ENCODE results near the gene MT1E.

The MT1E gene

DNA sequence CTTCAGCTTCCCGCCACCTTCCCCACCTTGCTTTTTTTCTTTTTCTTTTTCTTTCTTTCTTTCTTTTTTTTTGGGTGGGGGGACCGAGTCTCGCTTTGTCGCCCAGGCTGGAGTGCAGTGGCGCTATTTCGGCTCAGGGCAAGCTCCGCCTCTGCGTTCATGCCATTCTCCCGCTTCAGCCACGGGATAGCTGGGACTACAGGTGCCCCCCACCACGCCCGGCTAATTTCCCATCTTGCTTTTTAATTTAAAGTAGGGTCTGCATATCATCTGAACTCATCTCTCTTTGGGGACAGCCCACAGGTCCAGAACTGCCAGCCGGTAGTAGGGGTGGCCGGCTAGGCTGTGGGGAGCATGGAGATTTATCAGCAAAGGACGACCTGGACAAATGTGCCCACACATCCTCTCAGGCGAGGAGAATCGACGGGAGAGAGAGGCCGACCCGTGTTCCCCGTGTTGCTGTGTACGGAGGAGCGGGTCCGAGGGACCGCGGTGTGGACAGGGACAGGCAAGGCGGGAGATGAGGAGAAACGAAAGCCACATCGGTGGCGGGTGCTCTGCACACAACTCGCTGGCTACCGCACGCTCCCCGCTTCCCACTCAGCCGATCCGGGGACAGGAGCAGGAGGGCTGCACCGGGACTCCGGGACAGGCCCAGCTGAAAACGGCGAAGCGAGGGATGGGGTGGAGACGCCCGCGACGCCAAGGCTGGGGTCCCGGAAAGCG is 9.3 kb downstream of the MT1E start:
- Mint-ChIP-seq H3K27ac (no peak overlapping the region), H3K9me3 (no peaks in the 10 kb centered on the region), H3K4me1 (peaks cover 14% of the 10 kb centered on the region), H3K27me3 (ENCODE audit: low read depth, poor library complexity) (peaks cover 100% of the 10 kb centered on the region), H3K36me3 (ENCODE audit: low read depth) (no peaks in the 10 kb centered on the region), H3K4me3 (peak overlapping the region; percentile 44)
- no peak for DNase-seq
- TF ChIP-seq, protein P1, sequence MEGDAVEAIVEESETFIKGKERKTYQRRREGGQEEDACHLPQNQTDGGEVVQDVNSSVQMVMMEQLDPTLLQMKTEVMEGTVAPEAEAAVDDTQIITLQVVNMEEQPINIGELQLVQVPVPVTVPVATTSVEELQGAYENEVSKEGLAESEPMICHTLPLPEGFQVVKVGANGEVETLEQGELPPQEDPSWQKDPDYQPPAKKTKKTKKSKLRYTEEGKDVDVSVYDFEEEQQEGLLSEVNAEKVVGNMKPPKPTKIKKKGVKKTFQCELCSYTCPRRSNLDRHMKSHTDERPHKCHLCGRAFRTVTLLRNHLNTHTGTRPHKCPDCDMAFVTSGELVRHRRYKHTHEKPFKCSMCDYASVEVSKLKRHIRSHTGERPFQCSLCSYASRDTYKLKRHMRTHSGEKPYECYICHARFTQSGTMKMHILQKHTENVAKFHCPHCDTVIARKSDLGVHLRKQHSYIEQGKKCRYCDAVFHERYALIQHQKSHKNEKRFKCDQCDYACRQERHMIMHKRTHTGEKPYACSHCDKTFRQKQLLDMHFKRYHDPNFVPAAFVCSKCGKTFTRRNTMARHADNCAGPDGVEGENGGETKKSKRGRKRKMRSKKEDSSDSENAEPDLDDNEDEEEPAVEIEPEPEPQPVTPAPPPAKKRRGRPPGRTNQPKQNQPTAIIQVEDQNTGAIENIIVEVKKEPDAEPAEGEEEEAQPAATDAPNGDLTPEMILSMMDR (IDR thresholded peaks at IDR 0.05), result no peak

DNA sequence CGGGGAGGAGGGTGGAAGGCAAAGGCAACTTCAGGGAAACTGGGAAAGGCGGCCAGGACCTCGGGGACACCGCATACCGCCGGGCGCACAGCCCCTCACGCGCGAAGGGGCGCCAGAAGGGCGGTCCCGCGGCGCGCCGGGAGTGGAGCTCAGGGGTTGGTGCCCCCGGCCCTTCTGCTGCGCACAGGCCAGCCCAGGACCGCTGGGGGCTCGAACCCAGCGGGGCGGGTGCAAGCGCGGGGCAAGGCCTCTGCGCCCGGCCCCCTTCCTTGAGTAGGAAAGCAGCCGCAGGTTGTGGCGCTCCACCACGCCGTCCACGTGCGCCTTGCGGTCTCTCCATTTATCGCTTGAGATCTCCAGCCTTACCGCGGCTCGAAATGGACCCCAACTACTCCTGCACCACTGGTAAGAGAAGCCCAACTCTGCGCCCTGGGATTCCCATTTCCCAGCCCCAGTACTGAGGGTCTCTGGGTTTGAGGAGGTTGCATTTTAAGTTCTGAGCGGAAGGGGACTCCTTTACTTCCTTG is 9.9 kb downstream of the MT1E start:
- no peak overlapping the region for H3K27ac Mint-ChIP-seq
- TF ChIP-seq, protein P1 (IDR thresholded peaks at IDR 0.05), result no peak
- H3K27me3 Mint-ChIP-seq (ENCODE audit: low read depth, poor library complexity), result peaks cover 100% of the 10 kb centered on the region
- H3K36me3 Mint-ChIP-seq (ENCODE audit: low read depth), result no peaks in the 10 kb centered on the region
- H3K4me3 Mint-ChIP-seq, result no peak overlapping the region
- no peaks in the 10 kb centered on the region for H3K9me3 Mint-ChIP-seq
- peaks cover 19% of the 10 kb centered on the region for H3K4me1 Mint-ChIP-seq
- no peak for DNase-seq

DNA sequence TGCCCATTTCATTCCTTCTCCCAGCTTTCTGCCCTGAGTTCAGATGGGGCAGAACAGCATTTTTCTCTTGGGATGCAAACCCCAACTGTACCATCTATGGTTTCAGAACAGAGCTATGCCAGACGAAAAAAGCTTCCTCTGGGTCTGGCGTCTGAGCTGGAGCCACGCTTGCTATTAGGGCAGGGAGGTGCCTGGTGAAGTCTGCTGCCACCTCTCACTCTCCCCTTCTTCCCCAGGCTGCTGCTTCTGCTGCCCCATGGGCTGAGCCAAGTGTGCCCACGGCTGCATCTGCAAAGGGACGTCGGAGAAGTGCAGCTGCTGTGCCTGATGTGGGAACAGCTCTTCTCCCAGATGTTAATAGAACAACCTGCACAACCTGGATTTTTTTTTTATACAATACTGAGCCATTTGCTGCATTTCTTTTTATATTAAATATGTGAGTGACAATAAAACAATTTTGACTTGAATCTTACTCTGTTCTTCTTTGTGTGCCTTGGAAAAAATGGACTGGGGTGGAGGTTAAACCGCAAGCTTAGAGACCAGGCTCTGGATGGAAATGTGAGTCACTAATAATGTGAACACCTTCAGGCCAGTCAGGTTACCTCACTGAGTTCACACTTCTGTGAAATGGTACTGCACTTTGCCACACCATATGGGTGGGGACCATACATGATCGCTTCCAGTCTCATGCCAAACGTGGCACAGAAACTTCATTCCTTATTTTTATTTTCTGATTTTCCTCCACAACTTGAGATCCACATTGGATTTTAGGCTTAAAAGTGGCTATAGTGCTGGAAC is 11.2 kb downstream of the MT1E start:
- TF ChIP-seq, protein P1 (IDR thresholded peaks at IDR 0.05), result no peak
- peaks cover 22% of the 10 kb centered on the region for H3K4me1 Mint-ChIP-seq

DNA sequence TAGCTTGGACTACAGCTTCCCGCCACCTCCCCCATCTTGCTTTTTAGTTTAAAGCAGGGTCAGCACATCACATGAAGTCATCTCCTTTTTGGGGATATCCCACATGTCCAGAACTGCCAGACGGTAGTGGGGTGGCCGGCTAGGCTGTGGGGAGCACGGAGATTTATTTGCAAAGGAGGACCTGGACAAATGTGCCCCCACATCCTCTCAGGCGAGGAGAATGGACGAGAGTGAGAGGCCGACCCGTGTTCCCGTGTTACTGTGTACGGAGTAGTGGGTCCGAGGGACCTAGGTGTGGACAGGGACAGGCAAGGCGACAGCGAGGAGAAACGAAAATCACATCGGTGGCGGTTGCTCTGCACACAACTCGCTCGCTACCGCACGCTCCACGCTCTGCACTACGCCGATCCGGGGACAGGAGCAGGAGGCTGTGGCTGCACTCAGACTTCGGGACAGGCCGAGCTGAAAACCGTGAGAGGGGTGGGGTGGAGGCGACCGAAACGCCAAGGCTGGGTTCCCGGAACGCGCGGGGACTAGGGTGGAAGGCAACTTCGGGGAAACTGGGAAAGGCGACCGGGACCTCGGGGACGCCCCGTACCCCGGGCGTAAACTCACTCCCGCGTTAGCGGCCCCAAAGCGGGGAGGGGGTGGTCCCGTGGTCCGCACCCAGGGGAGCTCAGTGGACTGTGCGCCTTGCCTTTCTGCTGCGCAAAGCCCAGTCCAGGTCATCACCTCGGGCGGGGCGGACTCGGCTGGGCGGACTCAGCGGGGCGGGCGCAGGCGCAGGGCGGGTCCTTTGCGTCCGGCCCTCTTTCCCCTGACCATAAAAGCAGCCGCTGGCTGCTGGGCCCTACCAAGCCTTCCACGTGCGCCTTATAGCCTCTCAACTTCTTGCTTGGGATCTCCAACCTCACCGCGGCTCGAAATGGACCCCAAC is 12.5 kb downstream of the MT1E start, which contains the start of gene MT1A:
MT1A (plus strand) TSS at position 853 of the 937 bp plus-strand sequence; CDS start at position 926, 73 bp downstream.
- H3K4me1 Mint-ChIP-seq, result peaks cover 16% of the 10 kb centered on the region
- no peak within 1 kb of the TSS for H3K27ac Mint-ChIP-seq
- DNase-seq, result peak; percentile 78

More for the DNA sequence above, 11.2 kb downstream of the MT1E start:
- Mint-ChIP-seq H3K36me3 (ENCODE audit: low read depth) (no peaks in the 10 kb centered on the region), H3K9me3 (no peaks in the 10 kb centered on the region), H3K4me3 (no peak overlapping the region), H3K27ac (no peak overlapping the region), H3K27me3 (ENCODE audit: low read depth, poor library complexity) (peaks cover 100% of the 10 kb centered on the region)
- DNase-seq, result no peak

DNA sequence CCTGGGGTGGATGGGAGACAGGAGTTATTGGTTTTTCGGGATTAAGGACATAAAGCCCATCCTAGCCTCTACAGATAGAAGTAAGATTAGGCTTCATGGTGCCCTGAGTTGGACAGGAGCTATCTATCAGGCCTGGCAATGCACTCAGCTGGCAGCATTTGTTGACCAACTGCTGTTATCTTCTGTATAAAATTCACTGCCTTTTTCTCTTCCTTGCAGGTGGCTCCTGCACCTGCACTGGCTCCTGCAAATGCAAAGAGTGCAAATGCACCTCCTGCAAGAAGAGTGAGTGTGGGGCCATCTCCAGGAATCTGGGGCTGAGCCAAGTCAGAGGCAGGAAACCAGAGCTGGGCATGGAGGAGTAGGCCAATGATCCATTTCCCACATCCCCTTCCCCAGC is 13.5 kb downstream of the MT1E start:
- Mint-ChIP-seq H3K27me3 (ENCODE audit: low read depth, poor library complexity) (peaks cover 100% of the 10 kb centered on the region), H3K9me3 (no peaks in the 10 kb centered on the region), H3K27ac (no peak overlapping the region), H3K36me3 (ENCODE audit: low read depth) (no peaks in the 10 kb centered on the region), H3K4me3 (no peak overlapping the region), H3K4me1 (peaks cover 21% of the 10 kb centered on the region)
- TF ChIP-seq, protein P1 (IDR thresholded peaks at IDR 0.05), result no peak
- no peak for DNase-seq

More for the DNA sequence above, 12.5 kb downstream of the MT1E start, which contains the start of gene MT1A:
- Mint-ChIP-seq H3K9me3 (no peaks in the 10 kb centered on the region), H3K4me3 (peak within 1 kb of the TSS; percentile 77), H3K27me3 (ENCODE audit: low read depth, poor library complexity) (peaks cover 100% of the 10 kb centered on the region), H3K36me3 (ENCODE audit: low read depth) (no peaks in the 10 kb centered on the region)
- TF ChIP-seq, protein P1 (IDR thresholded peaks at IDR 0.05), result no peak

Data from nephron progenitor cell (in vitro differentiated cells).